NCI-H82 treated with DMSO at 0.1 percent for 48 hours (cell line): ENCODE measurements around the gene NHS.

Experiments
- DNase-seq: peaks from one replicate; lab custom pipeline; 2025; ENCODE audit not compliant: unreplicated experiment; lab: John Stamatoyannopoulos, UW

The NHS gene

DNA sequence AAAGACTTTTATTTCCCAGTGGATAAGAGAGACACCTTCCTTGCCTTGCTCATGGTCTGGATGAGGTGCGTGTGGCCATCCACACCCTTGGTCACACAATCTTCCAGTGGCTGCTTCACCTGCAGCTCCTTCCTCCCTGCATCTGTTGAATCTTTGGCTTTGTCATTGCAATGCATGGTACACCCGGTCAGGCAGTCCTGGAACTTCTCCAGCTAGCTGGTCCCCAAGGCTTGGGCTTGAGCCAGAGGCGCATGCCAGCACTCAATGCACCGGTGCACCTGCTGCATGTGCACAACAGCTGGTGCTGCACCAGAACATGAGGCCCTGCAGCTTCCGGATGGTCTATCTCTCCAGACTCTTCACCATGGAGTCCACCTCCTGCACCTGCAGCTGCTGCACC lies 394.0 kb downstream of the NHS start:
- DNase-seq: no peak

- no peak for DNase-seq
These were observed 394.8 kb downstream of the NHS start for GRCh38 chrX:17769701-17770269.

- DNase-seq: no peak
These were observed 398.3 kb downstream of the NHS start for GRCh38 chrX:17773221-17773876.

DNA sequence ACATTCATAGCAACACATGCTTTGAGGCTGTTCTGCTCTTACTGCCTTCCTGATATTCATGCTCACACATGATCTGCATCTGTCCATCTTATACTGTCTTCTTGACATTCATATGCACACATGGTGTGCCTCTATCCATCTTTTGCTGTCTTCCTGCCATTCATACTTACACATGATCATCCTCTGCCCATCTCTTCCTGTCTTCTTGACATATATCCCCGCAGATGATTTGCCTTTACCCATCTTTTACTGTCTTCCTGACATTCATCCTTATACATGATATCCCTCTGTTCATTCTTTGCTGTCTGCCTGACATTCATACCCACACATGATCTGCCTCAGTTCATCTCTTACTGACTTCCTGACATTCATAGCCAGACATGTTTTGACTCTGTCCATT lies 399.1 kb downstream of the NHS start:
- DNase-seq: no peak

GRCh38 chrX:17778997-17779396 lies 404.0 kb downstream of the NHS start:
- no peak for DNase-seq

- no peak for DNase-seq
These were observed 404.4 kb downstream of the NHS start for GRCh38 chrX:17779434-17779833.
